IPS-NIHi7 (cell line): ENCODE results near the gene SYNDIG1.

Experiments used
- DNase-seq: peaks from one replicate; pipeline ENCODE4 v3.0.0; 2012; ENCODE audit warnings: mixed read lengths; ENCODE audit errors: extremely low spot score

Gene SYNDIG1

GRCh38 chr20:24691901-24692351, 222.5 kb downstream of the SYNDIG1 start:
- no peak for DNase-seq

GRCh38 chr20:24692446-24693200, 223.2 kb downstream of the SYNDIG1 start:
- no peak for DNase-seq

- DNase-seq = no peak
Measured at GRCh38 chr20:24693466-24694156, 224.2 kb downstream of the SYNDIG1 start.

GRCh38 chr20:24694157-24694726, 224.8 kb downstream of the SYNDIG1 start:
- DNase-seq = no peak

- no peak for DNase-seq
Measured at GRCh38 chr20:24694727-24695528, 225.5 kb downstream of the SYNDIG1 start.

GRCh38 chr20:24695529-24696225, 226.2 kb downstream of the SYNDIG1 start:
- DNase-seq = no peak

GRCh38 chr20:24696396-24696795, 227.0 kb downstream of the SYNDIG1 start:
- no peak for DNase-seq

- DNase-seq = no peak
Measured at GRCh38 chr20:24697411-24697810, 228.0 kb downstream of the SYNDIG1 start.

GRCh38 chr20:24698189-24698588, 228.8 kb downstream of the SYNDIG1 start:
- DNase-seq = no peak

- no peak for DNase-seq
Measured at GRCh38 chr20:24698706-24699206, 229.3 kb downstream of the SYNDIG1 start.

GRCh38 chr20:24699321-24700165, 230.1 kb downstream of the SYNDIG1 start:
- DNase-seq = no peak

- no peak for DNase-seq
Measured at GRCh38 chr20:24700166-24700860, 230.9 kb downstream of the SYNDIG1 start.

- no peak for DNase-seq
Measured at GRCh38 chr20:24701027-24701426, 231.6 kb downstream of the SYNDIG1 start.

- DNase-seq = no peak
Measured at GRCh38 chr20:24701668-24702067, 232.2 kb downstream of the SYNDIG1 start.

GRCh38 chr20:24702501-24703283, 233.3 kb downstream of the SYNDIG1 start:
- DNase-seq = no peak

GRCh38 chr20:24703284-24703610, 233.8 kb downstream of the SYNDIG1 start:
- no peak for DNase-seq

- no peak for DNase-seq
Measured at GRCh38 chr20:24704899-24705298, 235.5 kb downstream of the SYNDIG1 start.

- DNase-seq = no peak
Measured at GRCh38 chr20:24705486-24705885, 236.1 kb downstream of the SYNDIG1 start.
